Activated naive CD8-positive, alpha-beta T cell treated with anti-CD3 and anti-CD28 coated beads, Interleukin-2, amount 10 ng/mL, durations not matched to agents 7 days and 5 days (primary cell): Measurements from ENCODE around the gene ELK3. TPM values are rescaled to one million over a fixed set of nuclear protein-coding genes. Genes with fewer than 3 reads are reported as not detected.

Experiments
- ATAC-seq: fragments of 150-1000 bp; cut with Tn5 transposase; one replicate; pipeline ENCODE4 v1.10.0; 2021; ENCODE audit warnings: low read depth, moderate library complexity
- POLR2A ChIA-PET: fragments of 350-600 bp; sonication (Branson Sonifier 250); formaldehyde crosslinking; loops from one replicate; lab custom pipeline; 2021; ENCODE audit warnings: antibody characterized with exemption; lab: Charles Lee
- DNase-seq: peaks from one replicate; pipeline ENCODE4 v3.0.0; 2021
- H3K27ac Mint-ChIP-seq: one replicate; pipeline ENCODE4 v1.8.0; 2022; ENCODE audit warnings: mild to moderate bottlenecking, mixed read lengths
- H3K27me3 Mint-ChIP-seq: one replicate; pipeline ENCODE4 v1.8.0; 2022; ENCODE audit warnings: mild to moderate bottlenecking, moderate library complexity, mixed read lengths
- H3K36me3 Mint-ChIP-seq: one replicate; pipeline ENCODE4 v1.8.0; 2021; ENCODE audit warnings: mild to moderate bottlenecking, mixed read lengths
- H3K4me1 Mint-ChIP-seq: one replicate; pipeline ENCODE4 v1.8.0; 2021; ENCODE audit warnings: mixed read lengths
- H3K4me3 Mint-ChIP-seq: one replicate; pipeline ENCODE4 v1.8.0; 2022; ENCODE audit warnings: mild to moderate bottlenecking, moderate library complexity, mixed read lengths
- H3K9me3 Mint-ChIP-seq: one replicate; pipeline ENCODE4 v1.8.0; 2021; ENCODE audit warnings: mixed read lengths
- total RNA-seq, 2 experiments: library from RNA; stranded (reverse); gene quantifications; one replicate each; pipeline ENCODE4 v1.2.3, GENCODE V29; 2021

ELK3 gene
- total RNA-seq, 2 experiments from 2014 or later = 19.1 to 19.4 TPM

DNA sequence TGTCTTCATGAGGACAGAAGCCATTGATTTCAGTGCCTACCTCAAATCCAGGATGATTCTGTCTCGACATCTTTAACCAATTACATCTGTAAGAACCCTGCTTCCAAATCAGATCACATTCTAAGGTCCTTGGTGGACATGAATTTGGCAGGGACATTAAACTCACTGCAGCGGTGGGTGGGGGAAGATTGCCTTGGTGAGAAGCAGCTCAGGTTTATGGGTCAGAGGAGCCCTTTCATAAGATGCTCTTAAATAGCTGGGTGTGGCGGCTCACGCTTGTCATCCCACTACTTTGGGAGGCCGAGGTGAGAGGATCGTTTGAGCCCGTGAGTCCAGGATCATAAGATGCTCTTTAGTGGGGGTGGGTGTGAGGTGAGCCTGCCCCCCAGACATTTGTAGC, 42.9 kb downstream of the ELK3 start:
- H3K27ac Mint-ChIP-seq = no peak overlapping the region
- H3K4me3 Mint-ChIP-seq = no peak overlapping the region
- peaks cover 22% of the 10 kb centered on the region for H3K36me3 Mint-ChIP-seq
- peaks cover 41% of the 10 kb centered on the region for H3K4me1 Mint-ChIP-seq
- POLR2A ChIA-PET = interaction anchor here (1.6 kb wide), 1 partner anchor 163 kb away, joined by 8 read pairs; the partner anchor contains the start of gene CDK17
- H3K27me3 Mint-ChIP-seq = no peaks in the 10 kb centered on the region
- H3K9me3 Mint-ChIP-seq = no peaks in the 10 kb centered on the region
- ATAC-seq = no peak
- no peak for DNase-seq

DNA sequence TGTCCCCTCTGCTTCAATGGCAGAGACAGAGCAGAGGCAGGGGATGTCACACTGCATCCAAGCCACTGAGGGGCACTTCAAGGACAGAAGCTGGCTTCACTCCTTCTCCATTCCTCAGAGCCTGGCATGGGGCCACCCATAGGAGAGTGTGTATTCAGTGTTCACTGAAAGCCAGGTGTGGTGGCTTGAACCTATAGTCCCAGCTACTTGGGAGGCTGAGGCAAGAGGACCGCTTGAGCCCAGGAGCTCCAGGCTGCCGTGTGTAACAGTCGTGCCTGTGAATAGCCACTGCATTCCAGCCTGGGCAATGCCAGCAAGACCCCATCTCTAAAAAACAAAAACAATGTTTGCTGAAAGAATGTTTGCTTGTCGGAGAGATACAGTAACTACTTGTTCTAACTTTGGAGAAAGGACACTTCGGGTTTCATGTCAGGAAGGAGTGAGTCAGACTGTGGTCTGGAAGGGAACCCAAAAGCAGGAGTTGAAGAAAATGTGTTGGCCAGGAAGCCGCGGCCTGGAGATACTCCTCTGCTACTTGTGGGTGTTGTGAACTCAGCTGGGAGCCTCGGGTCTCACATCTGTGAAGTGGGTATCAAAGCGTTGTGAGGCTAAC, 43.4 kb downstream of the ELK3 start:
- Mint-ChIP-seq H3K4me3 (peak overlapping the region; percentile 67), H3K27ac (peak overlapping the region; percentile 70), H3K27me3 (no peaks in the 10 kb centered on the region), H3K4me1 (peaks cover 44% of the 10 kb centered on the region), H3K36me3 (peaks cover 22% of the 10 kb centered on the region), H3K9me3 (no peaks in the 10 kb centered on the region)
- POLR2A ChIA-PET = interaction anchor here (0.9 to 1.6 kb wide), 2 partner anchors 163 to 279 kb away, joined by 3 to 8 read pairs; partner anchors contain the start of gene CDK17
- DNase-seq (no peak), ATAC-seq (peak; percentile 40)

DNA sequence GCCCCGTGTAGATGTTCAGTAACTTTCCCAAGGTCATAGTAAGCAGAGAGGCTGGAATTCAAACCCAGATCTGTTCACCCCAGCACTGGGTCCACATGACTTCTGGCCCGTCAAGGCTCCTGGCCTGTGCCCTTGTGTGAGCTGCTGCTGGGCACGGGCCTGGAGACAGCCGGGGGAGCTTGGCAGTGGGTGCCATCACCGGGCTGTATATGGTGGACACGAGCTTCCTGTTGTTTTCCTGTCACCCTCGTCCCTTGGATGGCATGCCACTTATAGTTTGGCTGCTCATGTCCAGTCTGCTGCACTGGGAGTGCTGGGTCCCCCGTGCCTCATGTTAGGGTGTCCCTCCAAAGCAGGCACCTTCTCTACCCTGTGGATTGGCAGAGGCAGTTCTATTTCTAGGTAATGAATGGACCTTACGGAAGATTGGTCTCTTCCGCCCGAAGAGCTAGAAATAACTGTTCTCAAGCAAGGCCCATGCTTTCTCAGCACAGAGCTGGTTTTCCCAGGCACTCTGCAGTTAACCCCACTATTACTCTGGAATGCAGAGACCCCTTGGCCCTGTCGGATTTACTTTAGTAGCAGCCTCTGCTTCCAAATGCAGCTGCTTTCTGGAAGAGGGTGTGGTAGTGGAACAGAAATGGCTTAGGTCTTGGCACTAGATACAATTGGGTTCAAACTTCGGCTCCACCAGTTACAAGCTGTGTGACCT, 44.3 kb downstream of the ELK3 start:
- POLR2A ChIA-PET = interaction anchor here (0.9 kb wide), 1 partner anchor 278 kb away, joined by 3 read pairs; no protein-coding TSS in a partner anchor
- Mint-ChIP-seq H3K36me3 (peaks cover 26% of the 10 kb centered on the region), H3K9me3 (no peaks in the 10 kb centered on the region), H3K27ac (no peak overlapping the region), H3K4me3 (peak overlapping the region; percentile 67), H3K27me3 (no peaks in the 10 kb centered on the region), H3K4me1 (peaks cover 51% of the 10 kb centered on the region)
- ATAC-seq (no peak), DNase-seq (no peak)

DNA sequence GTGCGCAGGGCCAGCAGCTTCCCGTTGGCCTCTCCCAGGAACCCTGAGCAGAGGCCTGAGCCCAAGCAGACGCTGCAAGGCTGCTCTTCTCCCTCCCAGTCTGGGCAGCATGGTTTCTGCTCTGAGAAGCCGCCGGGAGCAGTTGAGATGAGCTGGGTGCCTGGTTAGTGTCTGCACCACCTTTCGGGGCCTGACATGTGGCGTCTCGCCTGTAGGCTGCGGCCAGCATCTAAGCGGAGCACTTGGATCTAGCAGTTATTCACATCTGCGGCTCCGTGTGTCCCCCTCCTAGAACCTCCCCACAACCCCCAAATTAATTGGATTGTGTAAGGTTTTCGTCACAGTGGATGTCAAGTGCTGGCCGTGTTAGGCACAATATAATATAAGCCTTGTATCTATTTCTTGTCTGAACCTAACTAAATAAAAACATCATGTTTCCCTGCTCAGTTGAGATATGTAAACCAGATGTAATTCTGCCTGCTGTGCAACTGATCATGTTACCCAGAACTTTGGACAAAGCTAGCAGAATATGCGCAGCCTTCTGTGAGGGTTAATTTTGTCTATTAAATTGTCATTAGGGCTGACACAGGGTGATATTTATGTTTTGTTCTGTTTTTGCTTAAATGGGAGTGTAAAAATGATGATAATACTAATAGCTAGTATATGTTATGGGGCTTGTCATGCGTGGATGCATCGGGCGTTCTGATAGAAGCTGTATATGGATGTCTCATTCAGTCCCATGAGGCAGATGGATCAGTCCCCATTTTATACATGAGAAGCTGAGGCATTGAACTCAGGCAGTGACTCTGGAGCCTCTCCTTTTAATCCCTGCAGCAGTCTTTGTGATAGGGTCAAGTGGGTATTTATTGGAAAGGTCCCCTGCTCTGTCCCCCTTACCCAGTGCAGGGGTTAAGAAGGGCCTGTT, 45.8 kb downstream of the ELK3 start:
- Mint-ChIP-seq H3K27me3 (no peaks in the 10 kb centered on the region), H3K4me3 (no peak overlapping the region), H3K36me3 (peaks cover 26% of the 10 kb centered on the region), H3K4me1 (peaks cover 51% of the 10 kb centered on the region), H3K9me3 (no peaks in the 10 kb centered on the region), H3K27ac (no peak overlapping the region)
- ATAC-seq (no peak), DNase-seq (no peak)
- POLR2A ChIA-PET = no interaction called here

DNA sequence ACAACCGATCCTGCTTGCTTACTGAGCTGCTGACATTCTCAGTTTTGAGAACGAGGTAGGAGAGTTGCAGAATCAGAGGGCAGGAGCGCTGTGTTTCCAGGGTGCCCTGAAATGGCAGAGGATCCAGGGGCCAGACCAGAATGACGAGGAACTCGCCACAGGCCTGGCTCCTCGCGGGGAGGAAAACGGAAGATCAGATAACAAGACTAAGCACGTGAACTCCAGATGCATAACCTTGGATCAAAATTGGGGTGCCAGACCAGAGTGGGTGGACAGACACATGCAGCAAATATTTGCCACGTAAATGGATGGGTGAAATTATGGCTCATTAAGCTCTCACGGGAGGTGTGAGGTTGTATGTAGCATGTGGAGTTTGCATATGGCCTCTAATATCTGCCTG, 46.5 kb downstream of the ELK3 start:
- Mint-ChIP-seq H3K27ac (no peak overlapping the region), H3K9me3 (no peaks in the 10 kb centered on the region), H3K36me3 (peaks cover 21% of the 10 kb centered on the region), H3K4me3 (no peak overlapping the region), H3K27me3 (no peaks in the 10 kb centered on the region), H3K4me1 (peaks cover 45% of the 10 kb centered on the region)
- no peak for DNase-seq
- no peak for ATAC-seq
- POLR2A ChIA-PET = no interaction called here

DNA sequence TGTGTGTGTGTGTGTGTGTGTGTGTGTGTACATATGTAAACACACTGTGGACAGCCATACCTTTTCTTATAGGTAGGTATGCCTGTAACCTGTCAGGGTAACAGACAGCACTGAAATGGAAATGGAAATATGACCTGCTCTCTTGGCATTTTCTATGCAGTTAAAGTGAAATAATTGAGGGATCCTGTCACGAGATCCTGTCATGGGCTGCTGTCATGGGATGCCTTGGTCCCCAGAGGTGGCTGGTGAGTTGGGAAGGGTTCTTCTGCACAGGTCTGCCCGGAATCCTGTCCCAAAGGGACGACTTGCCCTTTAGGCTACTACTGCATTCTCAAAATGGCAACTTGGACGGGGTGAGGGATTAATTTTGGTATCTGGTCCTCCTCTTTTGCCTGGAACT, 47.3 kb downstream of the ELK3 start:
- H3K27ac Mint-ChIP-seq = peak overlapping the region; percentile 70
- ATAC-seq = no peak
- peaks cover 38% of the 10 kb centered on the region for H3K4me1 Mint-ChIP-seq
- peak overlapping the region; percentile 57 for H3K4me3 Mint-ChIP-seq
- POLR2A ChIA-PET = interaction anchor here (1.2 kb wide), 1 partner anchor 159 kb away, joined by 4 read pairs; the partner anchor contains the start of gene CDK17
- H3K36me3 Mint-ChIP-seq = peaks cover 17% of the 10 kb centered on the region
- DNase-seq = no peak
- no peaks in the 10 kb centered on the region for H3K9me3 Mint-ChIP-seq
- H3K27me3 Mint-ChIP-seq = no peaks in the 10 kb centered on the region

DNA sequence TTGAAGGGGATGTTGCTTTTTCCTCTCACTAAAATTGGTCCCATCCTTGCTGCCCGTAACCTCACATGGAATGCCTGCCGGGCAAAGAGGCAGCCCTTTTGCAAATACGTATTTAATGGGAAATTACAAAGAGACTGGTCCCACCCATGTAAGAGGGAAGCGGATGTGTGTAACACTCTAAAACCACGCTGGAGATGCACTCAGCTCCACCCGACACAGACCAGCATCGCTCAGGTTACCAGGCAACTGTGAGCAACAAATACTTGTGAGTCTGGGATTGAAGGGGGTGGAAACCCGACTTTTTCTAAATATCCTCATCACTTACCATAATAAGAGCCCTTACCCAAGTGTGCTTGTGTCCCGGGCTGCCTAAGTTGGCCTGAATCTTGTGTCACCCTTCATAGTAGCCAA, 47.7 kb downstream of the ELK3 start:
- ATAC-seq = peak; percentile 79
- Mint-ChIP-seq H3K27me3 (no peaks in the 10 kb centered on the region), H3K4me1 (peaks cover 34% of the 10 kb centered on the region), H3K36me3 (peaks cover 17% of the 10 kb centered on the region), H3K4me3 (peak overlapping the region; percentile 57), H3K9me3 (no peaks in the 10 kb centered on the region), H3K27ac (peak overlapping the region; percentile 70)
- POLR2A ChIA-PET = interaction anchor here (1.2 kb wide), 1 partner anchor 159 kb away, joined by 4 read pairs; the partner anchor contains the start of gene CDK17
- DNase-seq = no peak

DNA sequence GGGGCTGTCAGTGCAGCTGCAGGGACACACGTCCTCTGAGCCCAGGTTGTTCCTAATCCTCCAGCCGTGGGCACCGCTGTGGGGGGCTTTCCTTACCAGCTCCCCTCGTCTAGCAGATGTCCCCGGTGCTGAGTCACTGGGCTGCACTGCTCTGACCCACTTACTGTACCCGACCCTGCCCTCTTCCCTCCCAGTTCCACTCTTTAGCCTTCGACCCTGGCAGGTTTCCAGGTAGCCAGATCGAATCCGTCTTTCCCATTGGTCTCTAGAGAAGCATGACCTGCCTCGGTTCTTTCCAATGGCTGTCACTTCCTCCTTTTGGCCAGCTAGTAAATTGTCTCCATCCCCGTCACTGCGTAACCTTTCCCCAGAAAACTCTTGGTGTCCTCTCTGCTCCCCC, 48.4 kb downstream of the ELK3 start:
- Mint-ChIP-seq H3K36me3 (peaks cover 18% of the 10 kb centered on the region), H3K4me3 (no peak overlapping the region), H3K27ac (no peak overlapping the region), H3K4me1 (peaks cover 29% of the 10 kb centered on the region), H3K9me3 (no peaks in the 10 kb centered on the region), H3K27me3 (no peaks in the 10 kb centered on the region)
- ATAC-seq (no peak), DNase-seq (no peak)
- POLR2A ChIA-PET = interaction anchor here (1.2 kb wide), 1 partner anchor 158 kb away, joined by 4 read pairs; the partner anchor contains the start of gene CDK17

DNA sequence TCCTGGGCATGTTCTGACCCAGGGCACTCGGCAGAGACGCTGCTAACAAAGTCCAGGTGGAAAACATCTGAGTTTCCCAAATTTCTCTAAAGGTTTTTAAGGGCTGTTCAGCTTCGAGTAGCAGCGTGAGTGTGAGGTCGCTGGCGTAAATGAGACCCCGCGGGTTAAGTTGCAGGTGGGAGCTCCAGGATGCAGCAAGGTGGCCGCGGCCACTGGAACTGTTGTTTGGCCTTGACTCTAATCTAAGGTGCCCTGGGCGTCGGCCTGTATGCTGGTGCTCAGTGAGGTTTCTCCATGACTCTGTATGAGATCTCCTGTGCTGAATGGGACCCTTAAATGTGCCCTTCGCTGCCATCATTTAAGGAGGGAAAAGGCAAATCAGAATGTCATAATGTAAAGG, 50.7 kb downstream of the ELK3 start:
- Mint-ChIP-seq H3K27ac (no peak overlapping the region), H3K9me3 (no peaks in the 10 kb centered on the region), H3K27me3 (no peaks in the 10 kb centered on the region), H3K36me3 (peaks cover 18% of the 10 kb centered on the region), H3K4me3 (no peak overlapping the region), H3K4me1 (peaks cover 27% of the 10 kb centered on the region)
- DNase-seq (no peak), ATAC-seq (no peak)
- POLR2A ChIA-PET = interaction anchor here (1.4 kb wide), 1 partner anchor 155 kb away, joined by 5 read pairs; no protein-coding TSS in a partner anchor

DNA sequence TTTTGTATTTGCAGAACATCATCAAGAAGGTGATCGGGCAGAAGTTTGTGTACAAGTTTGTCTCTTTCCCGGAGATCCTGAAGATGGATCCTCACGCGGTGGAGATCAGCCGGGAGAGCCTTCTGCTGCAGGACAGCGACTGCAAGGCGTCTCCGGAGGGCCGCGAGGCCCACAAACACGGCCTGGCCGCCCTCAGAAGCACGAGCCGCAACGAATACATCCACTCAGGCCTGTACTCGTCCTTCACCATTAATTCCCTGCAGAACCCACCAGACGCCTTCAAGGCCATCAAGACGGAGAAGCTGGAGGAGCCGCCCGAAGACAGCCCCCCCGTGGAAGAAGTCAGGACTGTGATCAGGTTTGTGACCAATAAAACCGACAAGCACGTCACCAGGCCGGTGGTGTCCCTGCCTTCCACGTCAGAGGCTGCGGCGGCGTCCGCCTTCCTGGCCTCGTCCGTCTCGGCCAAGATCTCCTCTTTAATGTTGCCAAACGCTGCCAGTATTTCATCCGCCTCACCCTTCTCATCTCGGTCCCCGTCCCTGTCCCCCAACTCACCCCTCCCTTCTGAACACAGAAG, 52.8 kb downstream of the ELK3 start:
- Mint-ChIP-seq H3K9me3 (no peaks in the 10 kb centered on the region), H3K27ac (no peak overlapping the region), H3K36me3 (peaks cover 32% of the 10 kb centered on the region), H3K4me1 (peaks cover 28% of the 10 kb centered on the region), H3K4me3 (no peak overlapping the region), H3K27me3 (no peaks in the 10 kb centered on the region)
- no peak for ATAC-seq
- DNase-seq = no peak
- POLR2A ChIA-PET = no interaction called here

DNA sequence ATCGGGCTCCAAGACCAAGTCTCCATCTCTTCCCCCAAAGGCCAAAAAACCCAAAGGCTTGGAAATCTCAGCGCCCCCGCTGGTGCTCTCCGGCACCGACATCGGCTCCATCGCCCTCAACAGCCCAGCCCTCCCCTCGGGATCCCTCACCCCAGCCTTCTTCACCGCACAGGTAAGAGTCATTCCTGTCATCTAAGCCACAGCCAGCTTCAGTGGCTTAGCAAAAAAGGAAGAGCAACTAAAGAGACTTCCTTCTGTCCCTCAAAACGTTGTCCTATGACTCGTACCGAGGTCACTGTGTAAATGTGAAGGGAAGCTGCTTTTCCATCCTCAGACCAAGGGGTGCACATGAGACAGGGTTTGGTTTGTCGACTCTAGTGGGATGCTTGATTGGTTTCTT, 53.4 kb downstream of the ELK3 start:
- ATAC-seq (no peak), DNase-seq (no peak)
- Mint-ChIP-seq H3K4me3 (no peak overlapping the region), H3K4me1 (peaks cover 25% of the 10 kb centered on the region), H3K9me3 (no peaks in the 10 kb centered on the region), H3K27ac (peak overlapping the region; percentile 28), H3K27me3 (no peaks in the 10 kb centered on the region), H3K36me3 (peaks cover 36% of the 10 kb centered on the region)
- POLR2A ChIA-PET = no interaction called here

DNA sequence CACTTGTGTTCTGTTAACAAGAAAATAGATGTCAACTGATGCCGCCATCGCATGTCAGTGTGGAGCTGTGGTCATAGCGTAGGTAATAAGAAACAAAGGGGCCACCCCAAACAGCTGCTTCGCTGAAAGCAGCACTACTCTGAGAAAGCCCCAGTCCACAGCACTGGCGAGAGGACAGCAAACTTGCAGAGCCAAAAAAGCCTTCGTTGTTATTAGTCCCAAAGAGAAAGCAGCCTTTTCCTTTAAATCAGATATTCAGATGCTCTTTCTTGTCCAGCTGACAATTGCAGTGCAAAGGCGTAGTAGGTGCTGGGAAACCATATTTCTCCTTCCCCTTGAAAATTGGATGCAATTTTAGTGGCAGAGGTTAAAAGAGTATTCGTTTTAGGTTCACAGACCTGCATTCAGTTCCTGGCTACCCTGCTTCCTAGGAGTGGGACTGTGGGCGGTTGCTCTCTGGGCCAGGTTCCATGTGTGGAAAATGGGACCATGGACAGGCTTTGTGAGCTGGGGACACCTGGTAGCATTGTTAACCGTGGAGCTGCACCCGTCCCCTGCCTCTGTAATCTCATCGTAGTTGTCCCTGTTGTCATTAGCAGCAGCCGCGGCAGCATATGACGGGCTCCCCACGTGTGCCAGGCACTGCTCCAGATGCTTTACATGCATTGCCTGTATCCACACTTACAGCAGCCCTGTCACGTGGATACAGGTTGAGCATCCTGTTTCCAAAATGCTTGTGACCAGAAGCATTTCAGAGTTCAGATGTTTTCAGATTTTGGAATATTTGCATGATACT, 54.2 kb downstream of the ELK3 start:
- H3K36me3 Mint-ChIP-seq = peaks cover 35% of the 10 kb centered on the region
- POLR2A ChIA-PET = interaction anchor here (1.0 kb wide), 1 partner anchor 151 kb away, joined by 3 read pairs; no protein-coding TSS in a partner anchor
- H3K4me1 Mint-ChIP-seq = peaks cover 19% of the 10 kb centered on the region
- H3K4me3 Mint-ChIP-seq = no peak overlapping the region
- no peaks in the 10 kb centered on the region for H3K9me3 Mint-ChIP-seq
- no peak for DNase-seq
- no peak for ATAC-seq
- no peak overlapping the region for H3K27ac Mint-ChIP-seq
- no peaks in the 10 kb centered on the region for H3K27me3 Mint-ChIP-seq
